ENCODE measurements around the gene DHRS12. TPM values are rescaled to one million over a fixed set of nuclear protein-coding genes. Genes with fewer than 3 reads are reported as not detected.

Gene DHRS12
- 4.1 to 5.6 TPM (median 4.7 TPM) in 5 replicates for total RNA-seq (2022; extraction: Qiagen RNA extraction)

GRCh38 chr13:51803422-51804294, at the start of gene DHRS12:
Gene DHRS12, minus strand, starts transcription at chr13:51804163. Its CDS starts 4,504 bp downstream, at chr13:51799659.

GRCh38 chr13:51844862-51845573, 41.1 kb upstream of the DHRS12 start, which contains the start of gene TMEM272:
Gene TMEM272, minus strand, starts transcription at chr13:51845177. Its CDS starts 6,647 bp downstream, at chr13:51838530.

Other genes starting within 250 kb of the DHRS12 start
- 2.3 to 3.2 TPM (median 3.1 TPM) in 5 replicates for gene WDFY2, start 219.7 kb downstream of the DHRS12 start, total RNA-seq (2022; extraction: Qiagen RNA extraction)
- not detected in 5 replicates for gene TMEM272, start 41.0 kb upstream of the DHRS12 start, total RNA-seq (2022; extraction: Qiagen RNA extraction)
- gene CCDC70, start 57.8 kb upstream of the DHRS12 start, total RNA-seq (2022; extraction: Qiagen RNA extraction): not detected in 5 replicates
- 2.1 to 3.4 TPM (median 2.6 TPM) in 5 replicates for gene ATP7B, start 207.3 kb upstream of the DHRS12 start, total RNA-seq (2022; extraction: Qiagen RNA extraction)
- gene ALG11, start 208.2 kb upstream of the DHRS12 start, total RNA-seq (2022; extraction: Qiagen RNA extraction): 5.4 to 12.0 TPM (median 7.3 TPM) in 5 replicates
- gene UTP14C, start 220.5 kb upstream of the DHRS12 start, total RNA-seq (2022; extraction: Qiagen RNA extraction): 5.6 to 7.6 TPM (median 5.9 TPM) in 5 replicates

Measured in A549 treated with AZD2906 at 1 μM for 4 hours (cell line).